ENCODE measurements around the gene CABP4.

Gene CABP4

GRCh38 chr11:67417425-67417824, 37.7 kb upstream of the CABP4 start:
- peaks cover 0 to 4% of the 10 kb centered on the region in 2 experiments for H3K36me3 ChIP-seq (ENCODE audit: control insufficient read depth in 1 of 2, insufficient read depth in 2 of 2, low read depth in 1 of 2, low read length in 2 of 2)
- no peak overlapping the region for H3K14ac ChIP-seq (ENCODE audit: low read length in 2 of 2)
- no peak overlapping the region for H3K4ac ChIP-seq (ENCODE audit: low read depth in 1 of 2, low read length in 2 of 2)
- peaks cover 52% of the 10 kb centered on the region for H3K4me1 ChIP-seq (ENCODE audit: control insufficient read depth, insufficient read depth, low read depth, low read length)
- H3K4me2 ChIP-seq (ENCODE audit: low read length, poor library complexity, severe bottlenecking), result no peak overlapping the region
- H3K9me3 ChIP-seq (ENCODE audit: control insufficient read depth, low read length), result no peaks in the 10 kb centered on the region
- H4K91ac ChIP-seq (ENCODE audit: low read length), result no peak overlapping the region
- H3K27ac ChIP-seq (ENCODE audit: low read length, poor library complexity, severe bottlenecking), result no peak overlapping the region
- H3K23ac ChIP-seq (ENCODE audit: low read length in 2 of 2), result no peak overlapping the region
- H2BK120ac ChIP-seq (ENCODE audit: low read depth, low read length), result no peak overlapping the region
- no peak overlapping the region for H4K8ac ChIP-seq (ENCODE audit: low read length)
- no peak overlapping the region for H2BK5ac ChIP-seq (ENCODE audit: low read depth, low read length, poor library complexity, severe bottlenecking)
- H2AFZ ChIP-seq (ENCODE audit: low read depth, low read length), result no peak overlapping the region
- no peak for DNase-seq
- H3K27me3 ChIP-seq (ENCODE audit: control insufficient read depth in 1 of 2, insufficient read depth in 1 of 2, low read length in 2 of 2), result peaks cover 15 to 37% of the 10 kb centered on the region in 2 experiments
- H3K9ac ChIP-seq (ENCODE audit: low read length), result no peak overlapping the region
- H2BK15ac ChIP-seq (ENCODE audit: low read depth, poor library complexity, severe bottlenecking), result no peak overlapping the region
- H3K79me1 ChIP-seq (replicated peaks; ENCODE audit: low read length, poor library complexity, severe bottlenecking), result peaks cover 8% of the 10 kb centered on the region
- no peak overlapping the region for H3K4me3 ChIP-seq (ENCODE audit: insufficient read depth in 1 of 2, low read depth in 1 of 2, low read length in 2 of 2)
- H3K18ac ChIP-seq (ENCODE audit: low read depth in 1 of 2, low read length in 2 of 2), result no peak overlapping the region
- 89% methylated on average over 12 of the region's 12 CpGs for WGBS
- H2AK5ac ChIP-seq (ENCODE audit: low read length, severe bottlenecking), result no peak overlapping the region
- no peak overlapping the region for H2BK12ac ChIP-seq (ENCODE audit: low read length in 2 of 2)

GRCh38 chr11:67418476-67419281, 36.5 kb upstream of the CABP4 start:
- Histone ChIP-seq H4K91ac (ENCODE audit: low read length) (no peak overlapping the region), H3K14ac (ENCODE audit: low read length in 2 of 2) (no peak overlapping the region), H3K36me3 (ENCODE audit: control insufficient read depth in 1 of 2, insufficient read depth in 2 of 2, low read depth in 1 of 2, low read length in 2 of 2) (peaks cover 0 to 7% of the 10 kb centered on the region in 2 experiments), H2BK15ac (ENCODE audit: low read depth, poor library complexity, severe bottlenecking) (no peak overlapping the region), H4K8ac (ENCODE audit: low read length) (no peak overlapping the region), H2BK12ac (ENCODE audit: low read length in 2 of 2) (no peak overlapping the region), H3K79me1 (replicated peaks; ENCODE audit: low read length, poor library complexity, severe bottlenecking) (peaks cover 8% of the 10 kb centered on the region), H2BK120ac (ENCODE audit: low read depth, low read length) (no peak overlapping the region), H3K4ac (ENCODE audit: low read depth in 1 of 2, low read length in 2 of 2) (no peak overlapping the region), H3K9me3 (ENCODE audit: control insufficient read depth, low read length) (no peaks in the 10 kb centered on the region), H3K9ac (ENCODE audit: low read length) (no peak overlapping the region), H3K23ac (ENCODE audit: low read length in 2 of 2) (no peak overlapping the region), H3K4me2 (ENCODE audit: low read length, poor library complexity, severe bottlenecking) (no peak overlapping the region), H2AK5ac (ENCODE audit: low read length, severe bottlenecking) (peak overlapping the region; percentile 34), H3K4me3 (ENCODE audit: insufficient read depth in 1 of 2, low read depth in 1 of 2, low read length in 2 of 2) (peak overlapping the region in 1 of 2 experiments; percentile 15), H3K4me1 (ENCODE audit: control insufficient read depth, insufficient read depth, low read depth, low read length) (peaks cover 54% of the 10 kb centered on the region), H2AFZ (ENCODE audit: low read depth, low read length) (no peak overlapping the region), H3K18ac (ENCODE audit: low read depth in 1 of 2, low read length in 2 of 2) (no peak overlapping the region), H3K27me3 (ENCODE audit: control insufficient read depth in 1 of 2, insufficient read depth in 1 of 2, low read length in 2 of 2) (peaks cover 5 to 25% of the 10 kb centered on the region in 2 experiments), H2BK5ac (ENCODE audit: low read depth, low read length, poor library complexity, severe bottlenecking) (no peak overlapping the region), H3K27ac (ENCODE audit: low read length, poor library complexity, severe bottlenecking) (no peak overlapping the region)
- whole genome bisulfite sequencing, result 95% methylated on average over 26 of the region's 26 CpGs
- DNase-seq, result no peak

- H2AFZ ChIP-seq (ENCODE audit: low read depth, low read length), result no peak overlapping the region
- H3K9ac ChIP-seq (ENCODE audit: low read length), result no peak overlapping the region
- H2BK5ac ChIP-seq (ENCODE audit: low read depth, low read length, poor library complexity, severe bottlenecking), result no peak overlapping the region
- H3K27ac ChIP-seq (ENCODE audit: low read length, poor library complexity, severe bottlenecking), result no peak overlapping the region
- no peak overlapping the region for H3K4me3 ChIP-seq (ENCODE audit: insufficient read depth in 1 of 2, low read depth in 1 of 2, low read length in 2 of 2)
- H3K27me3 ChIP-seq (ENCODE audit: control insufficient read depth in 1 of 2, insufficient read depth in 1 of 2, low read length in 2 of 2), result peaks cover 5 to 22% of the 10 kb centered on the region in 2 experiments
- peak overlapping the region; percentile 7 for H2AK5ac ChIP-seq (ENCODE audit: low read length, severe bottlenecking)
- 96% methylated on average over 21 of the region's 21 CpGs for WGBS
- no peaks in the 10 kb centered on the region for H3K9me3 ChIP-seq (ENCODE audit: control insufficient read depth, low read length)
- no peak overlapping the region for H3K14ac ChIP-seq (ENCODE audit: low read length in 2 of 2)
- no peak overlapping the region for H3K23ac ChIP-seq (ENCODE audit: low read length in 2 of 2)
- no peak overlapping the region for H3K4ac ChIP-seq (ENCODE audit: low read depth in 1 of 2, low read length in 2 of 2)
- no peak for DNase-seq
- H2BK12ac ChIP-seq (ENCODE audit: low read length in 2 of 2), result no peak overlapping the region
- peak overlapping the region; percentile 25 for H4K91ac ChIP-seq (ENCODE audit: low read length)
- no peak overlapping the region for H4K8ac ChIP-seq (ENCODE audit: low read length)
- H2BK120ac ChIP-seq (ENCODE audit: low read depth, low read length), result no peak overlapping the region
- H3K36me3 ChIP-seq (ENCODE audit: control insufficient read depth in 1 of 2, insufficient read depth in 2 of 2, low read depth in 1 of 2, low read length in 2 of 2), result peaks cover 0 to 15% of the 10 kb centered on the region in 2 experiments
- peaks cover 8% of the 10 kb centered on the region for H3K79me1 ChIP-seq (replicated peaks; ENCODE audit: low read length, poor library complexity, severe bottlenecking)
- H3K4me2 ChIP-seq (ENCODE audit: low read length, poor library complexity, severe bottlenecking), result peak overlapping the region; percentile 80
- no peak overlapping the region for H2BK15ac ChIP-seq (ENCODE audit: low read depth, poor library complexity, severe bottlenecking)
- peaks cover 55% of the 10 kb centered on the region for H3K4me1 ChIP-seq (ENCODE audit: control insufficient read depth, insufficient read depth, low read depth, low read length)
- H3K18ac ChIP-seq (ENCODE audit: low read depth in 1 of 2, low read length in 2 of 2), result no peak overlapping the region
These were observed 35.7 kb upstream of the CABP4 start for GRCh38 chr11:67419325-67420049.

- Histone ChIP-seq H3K9me3 (ENCODE audit: control insufficient read depth, low read length) (no peaks in the 10 kb centered on the region), H3K14ac (ENCODE audit: low read length in 2 of 2) (peak overlapping the region in 1 of 2 experiments; percentile 86), H2BK120ac (ENCODE audit: low read depth, low read length) (no peak overlapping the region), H3K36me3 (ENCODE audit: control insufficient read depth in 1 of 2, insufficient read depth in 2 of 2, low read depth in 1 of 2, low read length in 2 of 2) (peaks cover 0 to 17% of the 10 kb centered on the region in 2 experiments), H3K23ac (ENCODE audit: low read length in 2 of 2) (peak overlapping the region in 1 of 2 experiments; percentile 29), H3K9ac (ENCODE audit: low read length) (peak overlapping the region; percentile 64), H2BK15ac (ENCODE audit: low read depth, poor library complexity, severe bottlenecking) (no peak overlapping the region), H3K79me1 (replicated peaks; ENCODE audit: low read length, poor library complexity, severe bottlenecking) (peaks cover 8% of the 10 kb centered on the region), H2AFZ (ENCODE audit: low read depth, low read length) (peak overlapping the region; percentile 84), H3K4ac (ENCODE audit: low read depth in 1 of 2, low read length in 2 of 2) (peak overlapping the region in 1 of 2 experiments; percentile 53), H3K4me3 (ENCODE audit: insufficient read depth in 1 of 2, low read depth in 1 of 2, low read length in 2 of 2) (peak overlapping the region; percentile 70 to 73), H3K4me2 (ENCODE audit: low read length, poor library complexity, severe bottlenecking) (peak overlapping the region; percentile 80), H2BK5ac (ENCODE audit: low read depth, low read length, poor library complexity, severe bottlenecking) (peak overlapping the region; percentile 40), H3K4me1 (ENCODE audit: control insufficient read depth, insufficient read depth, low read depth, low read length) (peaks cover 52% of the 10 kb centered on the region), H2BK12ac (ENCODE audit: low read length in 2 of 2) (peak overlapping the region in 1 of 2 experiments; percentile 22), H2AK5ac (ENCODE audit: low read length, severe bottlenecking) (peak overlapping the region; percentile 27), H4K91ac (ENCODE audit: low read length) (peak overlapping the region; percentile 34), H4K8ac (ENCODE audit: low read length) (peak overlapping the region; percentile 69), H3K27ac (ENCODE audit: low read length, poor library complexity, severe bottlenecking) (no peak overlapping the region), H3K27me3 (ENCODE audit: control insufficient read depth in 1 of 2, insufficient read depth in 1 of 2, low read length in 2 of 2) (peaks cover 0 to 15% of the 10 kb centered on the region in 2 experiments), H3K18ac (ENCODE audit: low read depth in 1 of 2, low read length in 2 of 2) (peak overlapping the region; percentile 81 to 94)
- DNase-seq, result no peak
- WGBS, result 66% methylated on average over 9 of the region's 15 CpGs
These were observed 35.0 kb upstream of the CABP4 start for GRCh38 chr11:67420147-67420645.

Data from mesenchymal stem cell (in vitro differentiated cells and primary cell).